RWPE2 (cell line): ENCODE results near the gene ROBO2.

Experiments used
- ATAC-seq: fragments of 200-7000 bp; cut with Tn5 transposase; 3 replicates; pipeline ENCODE4 v1.9.1; 2021; ENCODE audit warnings: low read depth
- DNase-seq: peaks from one replicate; pipeline ENCODE4 v3.0.0-alpha.2; 2020; ENCODE audit warnings: low spot score
- H3K27ac ChIP-seq: fragments of 450-650 bp; 2 replicates; pipeline ENCODE4 v1.5.1; 2017; ENCODE audit warnings: mild to moderate bottlenecking; ENCODE audit not compliant: poor library complexity, severe bottlenecking
- H3K27me3 ChIP-seq: fragments of 250-450 bp; sonication (Bioruptor Pico); 2 replicates; pipeline ENCODE4 v1.5.1; 2021; ENCODE audit warnings: mild to moderate bottlenecking, moderate library complexity; ENCODE audit not compliant: insufficient read depth, poor library complexity, severe bottlenecking
- H3K36me3 ChIP-seq: fragments of 250-450 bp; sonication (Bioruptor Pico); 2 replicates; pipeline ENCODE4 v1.5.1; 2020; ENCODE audit warnings: low read depth, mild to moderate bottlenecking, moderate library complexity
- H3K4me1 ChIP-seq: fragments of 250-450 bp; sonication (Bioruptor Pico); 2 replicates; pipeline ENCODE4 v1.5.1; 2021; ENCODE audit warnings: mild to moderate bottlenecking, moderate library complexity; ENCODE audit not compliant: insufficient read depth, poor library complexity, severe bottlenecking
- H3K4me3 ChIP-seq: fragments of 250-450 bp; sonication (Bioruptor Pico); 2 replicates; pipeline ENCODE4 v1.5.1; 2021; ENCODE audit warnings: mild to moderate bottlenecking, moderate library complexity; ENCODE audit not compliant: severe bottlenecking
- H3K9me3 ChIP-seq: fragments of 250-450 bp; sonication (Bioruptor Pico); 2 replicates; pipeline ENCODE4 v1.5.1; 2021; ENCODE audit warnings: mild to moderate bottlenecking, moderate library complexity; ENCODE audit not compliant: severe bottlenecking
- CTCF ChIP-seq: fragments of 450-650 bp; IDR thresholded peaks from one replicate; pipeline ENCODE4 v1.5.1; 2017; ENCODE audit warnings: mild to moderate bottlenecking, moderate library complexity; ENCODE audit not compliant: poor library complexity, severe bottlenecking

Gene ROBO2

GRCh38 chr3:77122652-77123051 is 82.8 kb downstream of the ROBO2 start:
- Histone ChIP-seq H3K4me1 (no peaks in the 10 kb centered on the region), H3K27me3 (no peaks in the 10 kb centered on the region), H3K4me3 (no peak overlapping the region), H3K36me3 (no peaks in the 10 kb centered on the region), H3K27ac (no peak overlapping the region), H3K9me3 (no peaks in the 10 kb centered on the region)
- ATAC-seq (no peak), DNase-seq (no peak)
- no peak for TF ChIP-seq CTCF

GRCh38 chr3:77125966-77126365 is 86.1 kb downstream of the ROBO2 start:
- Histone ChIP-seq H3K27me3 (no peaks in the 10 kb centered on the region), H3K36me3 (no peaks in the 10 kb centered on the region), H3K4me3 (no peak overlapping the region), H3K4me1 (no peaks in the 10 kb centered on the region), H3K27ac (no peak overlapping the region), H3K9me3 (no peaks in the 10 kb centered on the region)
- DNase-seq (no peak), ATAC-seq (no peak)
- no peak for TF ChIP-seq CTCF

GRCh38 chr3:77134769-77135168 is 94.9 kb downstream of the ROBO2 start:
- Histone ChIP-seq H3K9me3 (no peaks in the 10 kb centered on the region), H3K4me3 (no peak overlapping the region), H3K4me1 (no peaks in the 10 kb centered on the region), H3K27me3 (no peaks in the 10 kb centered on the region), H3K36me3 (no peaks in the 10 kb centered on the region), H3K27ac (no peak overlapping the region)
- ATAC-seq (no peak), DNase-seq (no peak)
- no peak for TF ChIP-seq CTCF

- no peak overlapping the region for H3K4me3 ChIP-seq
- H3K9me3 ChIP-seq = no peaks in the 10 kb centered on the region
- ATAC-seq (no peak), DNase-seq (no peak)
- no peaks in the 10 kb centered on the region for H3K27me3 ChIP-seq
- H3K4me1 ChIP-seq = no peaks in the 10 kb centered on the region
- H3K27ac ChIP-seq = no peak overlapping the region
- no peak for TF ChIP-seq CTCF
- no peaks in the 10 kb centered on the region for H3K36me3 ChIP-seq
These were observed 97.7 kb downstream of the ROBO2 start for GRCh38 chr3:77137559-77137958.

- no peak overlapping the region for H3K27ac ChIP-seq
- no peaks in the 10 kb centered on the region for H3K27me3 ChIP-seq
- no peak for ATAC-seq
- H3K36me3 ChIP-seq = no peaks in the 10 kb centered on the region
- H3K9me3 ChIP-seq = no peaks in the 10 kb centered on the region
- H3K4me1 ChIP-seq = no peaks in the 10 kb centered on the region
- no peak overlapping the region for H3K4me3 ChIP-seq
- no peak for DNase-seq
- no peak for TF ChIP-seq CTCF
These were observed 99.7 kb downstream of the ROBO2 start for GRCh38 chr3:77139624-77140023.
